ENCODE measurements around the gene ROBO1. TPM values are rescaled to one million over a fixed set of nuclear protein-coding genes. Genes with fewer than 3 reads are reported as not detected.
"Not testable (repeated sequence)": the region's sequence is repeated elsewhere in the genome, so short reads cannot be mapped to it uniquely, and the experiment has no call there.

The ROBO1 gene
- total and polyA plus RNA-seq, 3 experiments from 2014 or later, result 0.54 to 0.59 (median 0.55) TPM

DNA sequence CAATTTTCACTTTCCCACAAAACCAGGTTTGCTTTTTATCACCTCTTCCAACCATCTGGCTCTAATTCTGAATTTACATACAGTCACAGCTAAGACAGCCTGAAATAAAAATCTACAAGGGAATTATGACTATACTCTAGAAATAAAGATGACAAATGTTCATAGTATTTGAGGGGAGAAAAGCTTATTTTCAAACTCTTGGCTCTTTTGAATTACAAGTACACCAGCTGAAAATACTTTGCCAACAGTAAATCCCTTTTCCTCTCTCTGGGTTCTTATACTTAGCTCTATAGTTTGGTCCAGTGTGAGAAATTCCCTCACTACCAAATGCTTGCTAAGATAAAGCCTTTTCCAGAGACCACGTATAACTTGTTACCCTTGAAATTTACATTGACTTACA, 1037.9 kb downstream of the ROBO1 start:
- no peaks in the 10 kb centered on the region for H3K36me3 ChIP-seq (ENCODE audit: insufficient read depth, low read length)
- H3K27ac Mint-ChIP-seq, result no peak overlapping the region
- no peaks in the 10 kb centered on the region for H3K36me3 Mint-ChIP-seq
- H3K4me3 ChIP-seq (ENCODE audit: low read length), result no peak overlapping the region
- H3K9me3 Mint-ChIP-seq, result peaks cover under 1 to 26% (median 5%) of the 10 kb centered on the region in 5 donors
- no peaks in the 10 kb centered on the region for H3K27me3 Mint-ChIP-seq
- ChIA-PET CTCF (no interaction called here), POLR2A (no interaction called here)
- no peaks in the 10 kb centered on the region for H3K4me1 ChIP-seq (ENCODE audit: insufficient read depth, low read length)
- no peaks in the 10 kb centered on the region for H3K27me3 ChIP-seq (ENCODE audit: insufficient read depth, low read length, poor library complexity, severe bottlenecking)
- no peak overlapping the region for H3K4me3 Mint-ChIP-seq
- DNase-seq, result no peak
- H3K9me3 ChIP-seq (ENCODE audit: low read length), result no peaks in the 10 kb centered on the region
- H3K27ac ChIP-seq (ENCODE audit: low read depth, low read length), result no peak overlapping the region
- no peaks in the 10 kb centered on the region for H3K4me1 Mint-ChIP-seq

DNA sequence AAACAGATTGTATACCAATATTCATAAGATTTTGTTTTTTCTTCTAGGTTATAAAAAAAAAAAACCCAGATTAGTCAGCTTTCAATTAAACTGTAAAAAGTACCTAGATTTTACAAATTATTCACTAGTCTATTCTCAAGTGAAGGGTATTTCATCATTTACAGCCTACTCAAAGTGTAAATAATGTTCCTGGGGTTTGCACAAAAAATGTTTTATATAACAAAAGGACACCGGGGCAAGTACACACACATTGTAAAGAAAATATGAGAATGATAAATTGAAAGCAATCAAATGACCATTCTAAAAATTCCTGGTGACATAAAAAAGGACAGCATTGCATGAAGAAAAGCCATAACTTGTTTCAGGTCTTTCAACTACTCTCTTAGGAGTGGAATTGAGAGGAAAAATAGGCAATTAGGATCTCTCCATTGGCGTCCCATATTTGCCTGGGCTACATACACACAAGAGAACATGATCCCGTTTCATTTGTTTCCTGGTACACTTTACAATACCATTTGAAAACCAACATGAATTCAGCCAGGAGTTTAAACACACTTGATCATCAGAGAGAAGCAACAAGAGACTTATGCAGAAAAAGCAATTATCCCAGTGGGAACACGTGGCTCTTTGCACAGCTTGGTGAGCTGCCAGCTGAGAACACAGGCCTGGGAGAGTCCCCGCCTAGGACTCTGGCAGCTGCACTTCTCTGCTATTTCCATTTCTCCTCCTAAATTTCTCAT, 1039.2 kb downstream of the ROBO1 start:
- no peak overlapping the region for H3K4me3 ChIP-seq (ENCODE audit: low read length)
- no peaks in the 10 kb centered on the region for H3K9me3 ChIP-seq (ENCODE audit: low read length)
- Mint-ChIP-seq H3K4me3 (no peak overlapping the region), H3K27me3 (no peaks in the 10 kb centered on the region), H3K9me3 (peaks cover under 1 to 29% (median 7%) of the 10 kb centered on the region in 5 donors), H3K27ac (no peak overlapping the region), H3K36me3 (no peaks in the 10 kb centered on the region), H3K4me1 (no peaks in the 10 kb centered on the region)
- H3K36me3 ChIP-seq (ENCODE audit: insufficient read depth, low read length), result no peaks in the 10 kb centered on the region
- DNase-seq, result no peak
- no peaks in the 10 kb centered on the region for H3K27me3 ChIP-seq (ENCODE audit: insufficient read depth, low read length, poor library complexity, severe bottlenecking)
- ChIA-PET POLR2A (no interaction called here), CTCF (no interaction called here)
- H3K4me1 ChIP-seq (ENCODE audit: insufficient read depth, low read length), result no peaks in the 10 kb centered on the region
- H3K27ac ChIP-seq (ENCODE audit: low read depth, low read length), result no peak overlapping the region

DNA sequence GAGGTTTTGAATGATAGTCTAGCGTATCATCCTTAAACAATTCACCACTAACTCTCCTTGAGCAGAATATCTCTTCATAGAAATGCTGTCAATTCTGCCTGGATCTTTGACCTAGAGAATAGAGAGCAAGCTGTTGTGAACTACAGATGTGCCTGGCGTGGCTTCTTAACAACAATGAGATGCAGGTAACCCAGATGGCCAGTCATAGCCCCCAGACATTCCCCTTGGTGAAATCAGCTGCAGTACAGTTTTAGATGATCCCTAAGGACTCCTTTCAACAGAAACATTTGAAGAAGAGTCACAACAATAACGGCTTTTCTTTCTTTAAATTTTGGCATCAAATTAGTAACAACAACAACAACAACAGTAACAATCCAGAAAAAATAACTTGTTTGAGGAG, 1041.3 kb downstream of the ROBO1 start:
- Mint-ChIP-seq H3K27ac (no peak overlapping the region), H3K4me1 (no peaks in the 10 kb centered on the region), H3K9me3 (peaks cover 2 to 23% (median 8%) of the 10 kb centered on the region in 5 donors), H3K27me3 (no peaks in the 10 kb centered on the region), H3K36me3 (no peaks in the 10 kb centered on the region), H3K4me3 (no peak overlapping the region)
- ChIA-PET CTCF (no interaction called here), POLR2A (no interaction called here)
- Histone ChIP-seq H3K27me3 (ENCODE audit: insufficient read depth, low read length, poor library complexity, severe bottlenecking) (no peaks in the 10 kb centered on the region), H3K9me3 (ENCODE audit: low read length) (no peaks in the 10 kb centered on the region), H3K36me3 (ENCODE audit: insufficient read depth, low read length) (no peaks in the 10 kb centered on the region), H3K4me1 (ENCODE audit: insufficient read depth, low read length) (no peaks in the 10 kb centered on the region), H3K27ac (ENCODE audit: low read depth, low read length) (no peak overlapping the region), H3K4me3 (ENCODE audit: low read length) (no peak overlapping the region)
- no peak for DNase-seq

DNA sequence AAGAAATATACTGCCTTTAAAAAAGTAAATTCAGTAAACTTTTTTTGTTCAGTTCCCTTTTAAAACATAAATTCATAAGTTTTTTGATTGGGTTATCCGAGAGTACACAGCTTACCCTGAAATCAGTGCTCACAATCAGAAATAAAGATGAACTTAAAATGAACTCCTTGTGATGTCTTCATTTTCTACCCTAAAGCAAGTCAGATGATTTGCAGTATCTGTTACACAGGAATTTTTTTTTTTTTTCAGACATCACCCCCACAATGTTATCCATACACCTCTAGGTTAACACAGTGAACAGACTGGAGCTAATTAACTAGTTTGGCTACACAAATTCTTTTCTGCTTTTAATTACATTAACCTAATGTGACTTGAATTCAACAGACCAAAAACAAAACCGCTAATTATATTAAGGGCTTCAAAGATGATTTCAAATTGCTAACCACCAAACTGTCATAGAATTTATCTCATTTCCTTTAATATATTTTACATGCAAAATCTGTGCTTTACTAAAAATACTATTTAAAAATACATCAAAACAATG, 1042.0 kb downstream of the ROBO1 start:
- Histone ChIP-seq H3K9me3 (ENCODE audit: low read length) (no peaks in the 10 kb centered on the region), H3K4me1 (ENCODE audit: insufficient read depth, low read length) (no peaks in the 10 kb centered on the region), H3K27me3 (ENCODE audit: insufficient read depth, low read length, poor library complexity, severe bottlenecking) (no peaks in the 10 kb centered on the region), H3K27ac (ENCODE audit: low read depth, low read length) (no peak overlapping the region), H3K36me3 (ENCODE audit: insufficient read depth, low read length) (no peaks in the 10 kb centered on the region), H3K4me3 (ENCODE audit: low read length) (no peak overlapping the region)
- H3K4me1 Mint-ChIP-seq, result no peaks in the 10 kb centered on the region
- no peak for DNase-seq
- no peak overlapping the region for H3K4me3 Mint-ChIP-seq
- no peaks in the 10 kb centered on the region for H3K36me3 Mint-ChIP-seq
- peaks cover 2 to 29% (median 8%) of the 10 kb centered on the region in 5 donors for H3K9me3 Mint-ChIP-seq
- CTCF ChIA-PET, result no interaction called here
- no peaks in the 10 kb centered on the region for H3K27me3 Mint-ChIP-seq
- H3K27ac Mint-ChIP-seq, result no peak overlapping the region
- POLR2A ChIA-PET, result no interaction called here

DNA sequence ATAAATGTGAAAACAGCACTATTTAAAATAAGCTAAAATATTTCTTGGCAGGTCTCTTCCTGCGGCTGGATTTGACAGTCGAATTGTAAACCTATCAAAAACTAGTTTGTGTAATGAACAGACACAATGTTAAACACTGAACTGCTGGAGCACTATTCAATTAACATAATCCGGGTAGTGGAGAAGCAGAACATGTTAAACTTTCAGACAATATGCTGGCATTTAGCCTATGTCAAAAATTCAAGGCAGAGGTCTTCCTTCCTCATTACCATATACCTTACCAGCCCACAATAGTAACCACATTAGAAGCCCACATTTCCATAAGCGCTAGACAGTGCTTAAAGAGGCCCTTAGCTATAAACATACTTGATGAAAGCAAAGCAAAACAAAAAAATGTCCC, 1042.9 kb downstream of the ROBO1 start:
- Mint-ChIP-seq H3K27me3 (no peaks in the 10 kb centered on the region), H3K9me3 (peaks cover 2 to 27% (median 7%) of the 10 kb centered on the region in 5 donors), H3K4me1 (no peaks in the 10 kb centered on the region), H3K27ac (no peak overlapping the region), H3K4me3 (no peak overlapping the region), H3K36me3 (no peaks in the 10 kb centered on the region)
- CTCF ChIA-PET, result no interaction called here
- Histone ChIP-seq H3K4me3 (ENCODE audit: low read length) (no peak overlapping the region), H3K9me3 (ENCODE audit: low read length) (no peaks in the 10 kb centered on the region), H3K27me3 (ENCODE audit: insufficient read depth, low read length, poor library complexity, severe bottlenecking) (no peaks in the 10 kb centered on the region), H3K4me1 (ENCODE audit: insufficient read depth, low read length) (no peaks in the 10 kb centered on the region), H3K27ac (ENCODE audit: low read depth, low read length) (no peak overlapping the region), H3K36me3 (ENCODE audit: insufficient read depth, low read length) (no peaks in the 10 kb centered on the region)
- POLR2A ChIA-PET, result no interaction called here
- DNase-seq, result no peak

DNA sequence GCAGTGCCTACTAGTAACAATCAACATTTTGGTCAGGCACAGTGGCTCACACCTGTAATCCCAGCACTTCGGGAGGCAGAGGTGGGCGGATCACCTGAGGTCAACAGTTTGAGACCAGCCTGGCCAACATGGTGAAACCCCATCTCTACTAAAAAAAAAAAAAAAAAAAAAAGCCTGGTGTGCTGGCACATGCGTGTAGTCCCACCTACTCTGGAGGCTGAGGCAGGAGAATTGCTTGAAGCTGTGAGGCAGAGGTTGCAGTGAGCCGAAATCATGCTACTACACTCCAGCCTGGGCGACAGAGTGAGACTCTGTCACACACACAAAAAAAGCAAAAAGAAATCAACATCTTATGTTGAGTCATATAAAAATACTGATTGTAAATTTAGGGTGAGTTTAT, 1043.4 kb downstream of the ROBO1 start:
- H3K9me3 ChIP-seq (ENCODE audit: low read length); H3K27me3 Mint-ChIP-seq; H3K36me3 Mint-ChIP-seq; H3K27me3 ChIP-seq (ENCODE audit: insufficient read depth, low read length, poor library complexity, severe bottlenecking); DNase-seq; H3K4me1 ChIP-seq (ENCODE audit: insufficient read depth, low read length); H3K4me3 ChIP-seq (ENCODE audit: low read length); CTCF ChIA-PET; H3K27ac ChIP-seq (ENCODE audit: low read depth, low read length); H3K4me1 Mint-ChIP-seq; POLR2A ChIA-PET; H3K27ac Mint-ChIP-seq; H3K36me3 ChIP-seq (ENCODE audit: insufficient read depth, low read length); H3K4me3 Mint-ChIP-seq: not testable (repeated sequence)
- H3K9me3 Mint-ChIP-seq, result peaks cover 2 to 25% (median 7%) of the 10 kb centered on the region in 5 donors

DNA sequence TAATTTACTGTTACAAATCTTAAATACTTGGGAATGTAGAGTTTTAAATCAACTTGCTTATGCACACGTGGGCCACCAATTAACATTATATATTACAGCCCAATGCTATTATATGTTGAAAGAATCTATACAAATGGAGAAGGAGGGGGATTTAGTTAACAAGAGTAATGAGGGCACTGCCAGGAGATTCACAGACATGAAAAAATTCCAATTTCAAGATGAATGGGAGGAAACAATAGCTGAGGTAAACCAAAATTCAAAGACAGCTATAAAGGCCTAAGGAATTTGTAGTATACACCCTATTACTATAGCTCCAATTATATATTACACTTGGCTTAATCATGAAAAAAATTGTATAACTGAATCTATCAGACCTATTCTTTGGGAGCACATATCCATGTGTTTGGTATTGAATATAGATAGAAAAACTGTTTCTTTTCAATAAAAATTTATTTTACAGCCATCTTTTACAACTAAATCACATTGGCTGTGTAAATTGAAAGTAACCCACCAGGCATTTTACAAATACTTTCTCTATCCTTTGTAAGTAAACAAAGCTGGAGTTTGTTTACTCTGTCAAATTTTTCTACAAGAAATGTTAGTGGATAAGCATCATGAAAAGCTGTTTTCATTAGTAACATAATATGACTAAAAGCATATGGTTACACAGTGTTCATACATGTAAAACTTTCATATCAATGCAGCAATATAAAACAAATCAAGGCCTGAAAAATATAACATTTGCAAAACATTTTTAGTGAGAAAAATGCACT, 1045.8 kb downstream of the ROBO1 start:
- Histone ChIP-seq H3K27me3 (ENCODE audit: insufficient read depth, low read length, poor library complexity, severe bottlenecking) (no peaks in the 10 kb centered on the region), H3K4me3 (ENCODE audit: low read length) (no peak overlapping the region), H3K27ac (ENCODE audit: low read depth, low read length) (no peak overlapping the region), H3K36me3 (ENCODE audit: insufficient read depth, low read length) (no peaks in the 10 kb centered on the region), H3K9me3 (ENCODE audit: low read length) (no peaks in the 10 kb centered on the region), H3K4me1 (ENCODE audit: insufficient read depth, low read length) (no peaks in the 10 kb centered on the region)
- Mint-ChIP-seq H3K4me1 (no peaks in the 10 kb centered on the region), H3K36me3 (no peaks in the 10 kb centered on the region), H3K9me3 (peaks cover 0 to 20% (median 8%) of the 10 kb centered on the region in 5 donors), H3K4me3 (no peak overlapping the region), H3K27me3 (no peaks in the 10 kb centered on the region), H3K27ac (no peak overlapping the region)
- POLR2A ChIA-PET, result no interaction called here
- CTCF ChIA-PET, result no interaction called here
- no peak for DNase-seq

DNA sequence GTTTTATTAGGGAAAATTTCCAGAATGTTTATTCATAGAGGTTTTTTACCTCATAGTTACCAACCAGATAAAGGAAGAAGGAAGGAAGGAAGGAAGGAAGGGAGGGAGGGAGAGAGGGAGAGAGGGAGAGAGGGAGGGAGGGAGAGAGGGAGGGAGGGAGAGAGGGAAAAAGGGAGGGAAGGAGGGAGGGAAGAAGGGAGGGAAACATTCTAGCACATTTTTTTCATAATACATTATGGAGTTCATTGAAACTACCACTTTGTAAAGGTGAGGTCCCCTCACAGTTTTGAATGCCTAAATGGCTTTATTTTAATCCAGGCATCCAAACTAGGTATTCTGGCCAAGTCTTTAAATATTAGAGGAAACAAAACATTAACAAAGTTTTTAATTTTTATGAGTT, 1049.1 kb downstream of the ROBO1 start:
- Histone ChIP-seq H3K4me3 (ENCODE audit: low read length) (no peak overlapping the region), H3K9me3 (ENCODE audit: low read length) (no peaks in the 10 kb centered on the region), H3K36me3 (ENCODE audit: insufficient read depth, low read length) (no peaks in the 10 kb centered on the region), H3K27me3 (ENCODE audit: insufficient read depth, low read length, poor library complexity, severe bottlenecking) (no peaks in the 10 kb centered on the region), H3K27ac (ENCODE audit: low read depth, low read length) (no peak overlapping the region), H3K4me1 (ENCODE audit: insufficient read depth, low read length) (no peaks in the 10 kb centered on the region)
- H3K9me3 Mint-ChIP-seq, result peaks cover 5 to 27% (median 11%) of the 10 kb centered on the region in 5 donors
- H3K27ac Mint-ChIP-seq, result no peak overlapping the region
- CTCF ChIA-PET, result no interaction called here
- POLR2A ChIA-PET, result no interaction called here
- H3K27me3 Mint-ChIP-seq, result no peaks in the 10 kb centered on the region
- H3K36me3 Mint-ChIP-seq, result no peaks in the 10 kb centered on the region
- H3K4me1 Mint-ChIP-seq, result no peaks in the 10 kb centered on the region
- DNase-seq, result no peak
- no peak overlapping the region for H3K4me3 Mint-ChIP-seq
